GM21723 (cell line): ENCODE results near the gene ARHGAP23.
"Not testable (repeated sequence)": the region's sequence is repeated elsewhere in the genome, so short reads cannot be mapped to it uniquely, and the experiment has no call there.

Experiments used
- ATAC-seq: cut with Tn5 transposase; IDR thresholded peaks from one replicate; pipeline ENCODE4 v1.9.1; 2021; ENCODE audit warnings: mild to moderate bottlenecking, moderate library complexity; ENCODE audit not compliant: unreplicated experiment

ARHGAP23 gene

DNA sequence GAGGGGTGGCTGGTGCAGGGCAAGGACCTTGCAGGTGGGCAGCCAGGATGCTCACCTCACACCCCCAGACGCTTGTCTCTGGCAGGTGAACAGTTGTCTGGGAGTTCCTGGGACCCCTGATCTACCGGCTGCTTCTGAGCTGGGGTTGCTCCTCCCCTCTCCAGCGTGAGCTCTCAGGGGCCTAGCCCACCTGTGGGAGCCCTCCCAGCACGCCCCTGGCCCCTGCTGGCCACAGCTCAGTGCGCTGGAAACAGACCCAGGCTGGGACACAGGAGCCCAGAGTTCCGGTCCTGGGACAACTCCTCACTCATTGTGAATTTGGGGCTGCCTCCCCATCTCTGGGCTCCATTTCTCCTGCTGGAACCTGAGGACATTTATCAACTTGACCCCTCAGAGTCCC lies 30.3 kb downstream of the ARHGAP23 start:
- ATAC-seq = no peak

DNA sequence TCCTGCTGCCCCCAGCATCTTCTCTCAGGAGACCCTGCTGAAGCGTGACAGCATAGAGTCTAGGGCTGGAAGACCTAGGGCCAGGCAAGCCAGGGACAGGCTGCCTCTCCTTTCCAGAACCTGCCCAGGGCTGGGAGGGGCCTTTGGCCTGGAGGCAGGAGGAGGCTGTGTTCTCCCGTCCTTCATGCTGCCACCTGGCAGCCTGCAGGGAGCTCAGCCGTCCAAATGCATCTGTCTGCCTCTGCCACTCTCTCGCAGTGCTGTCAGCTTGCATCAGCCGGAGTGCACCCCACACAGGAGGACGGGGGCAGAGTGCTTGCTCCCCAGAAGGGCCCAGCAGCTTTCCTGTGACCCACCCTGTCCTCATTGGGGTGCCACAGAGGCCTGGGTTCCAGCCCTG lies 31.3 kb downstream of the ARHGAP23 start:
- ATAC-seq = no peak

DNA sequence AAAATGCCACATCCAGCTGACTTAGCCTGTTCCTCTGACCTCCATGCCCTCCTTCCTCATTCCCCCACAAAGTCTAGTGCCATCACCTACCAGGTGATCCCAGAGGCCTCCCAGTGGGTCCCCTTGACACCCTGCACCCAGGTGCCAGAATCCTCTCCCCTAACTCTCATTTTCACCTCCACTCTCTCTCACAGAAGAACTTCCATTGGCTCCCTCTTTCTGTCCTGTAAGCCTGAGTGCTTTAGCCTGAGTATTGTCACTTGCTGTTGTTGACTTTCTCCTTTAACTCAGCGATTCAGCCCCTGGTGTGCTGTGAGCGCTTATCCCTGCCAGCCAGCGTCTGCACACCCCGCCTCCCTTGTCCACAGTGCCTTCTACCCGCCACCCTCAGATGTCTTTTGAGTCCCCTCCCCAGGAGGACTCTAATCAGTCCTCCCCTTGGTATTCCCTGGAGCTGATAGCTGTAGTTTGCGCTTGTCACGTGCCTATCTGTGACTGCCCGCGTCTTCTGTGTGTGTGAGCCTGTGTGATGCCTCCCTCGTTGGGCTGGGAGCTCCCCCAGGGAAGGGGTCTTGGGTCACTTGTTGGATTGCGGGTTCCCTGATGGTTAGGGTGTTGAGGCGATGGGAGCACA lies 31.9 kb downstream of the ARHGAP23 start:
- no peak for ATAC-seq

DNA sequence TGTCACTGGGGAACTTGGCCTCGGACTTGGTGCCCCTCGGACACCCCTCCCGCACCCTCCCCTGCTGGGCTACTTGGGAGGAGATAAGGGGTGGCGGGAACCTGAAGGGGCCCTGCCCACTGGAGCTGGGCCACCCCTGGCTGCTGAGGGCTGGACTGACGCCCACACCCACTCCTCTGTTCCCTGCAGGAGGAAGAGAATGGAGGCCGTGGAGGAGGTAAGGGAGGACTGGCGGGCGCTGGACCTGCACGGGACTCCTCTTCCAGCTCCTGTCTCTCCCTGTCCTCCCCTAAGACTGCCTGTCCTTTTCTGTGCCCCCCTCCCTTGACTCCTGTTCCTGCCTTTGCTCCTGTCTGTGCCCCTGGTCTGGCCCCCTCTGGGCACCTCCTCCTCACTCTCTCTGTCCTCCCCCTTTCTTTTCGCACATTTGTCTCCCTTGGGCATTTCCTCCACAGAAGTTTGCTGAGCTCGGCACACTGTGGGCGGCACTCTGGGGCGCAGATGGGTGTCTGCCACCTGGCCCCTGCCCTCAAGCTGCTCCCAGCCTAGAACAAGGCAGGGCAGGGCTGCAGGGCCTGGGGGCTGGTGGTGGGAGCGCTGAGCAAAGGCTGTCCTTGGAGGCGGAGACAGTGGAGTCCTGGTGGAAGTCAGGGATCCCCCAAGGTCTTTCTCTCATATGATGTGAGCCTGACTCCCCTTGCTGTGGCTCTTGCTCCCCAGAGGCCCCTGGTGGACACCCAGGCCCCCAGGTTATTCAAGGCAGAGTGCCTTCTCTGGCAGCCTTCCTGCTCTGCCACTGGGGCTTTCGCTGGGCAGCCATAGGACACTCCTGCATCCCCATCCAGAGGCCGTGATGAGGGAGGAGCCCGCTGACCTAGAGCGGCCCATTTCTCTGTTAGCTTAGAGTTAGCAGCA lies 32.7 kb downstream of the ARHGAP23 start:
- ATAC-seq = no peak

DNA sequence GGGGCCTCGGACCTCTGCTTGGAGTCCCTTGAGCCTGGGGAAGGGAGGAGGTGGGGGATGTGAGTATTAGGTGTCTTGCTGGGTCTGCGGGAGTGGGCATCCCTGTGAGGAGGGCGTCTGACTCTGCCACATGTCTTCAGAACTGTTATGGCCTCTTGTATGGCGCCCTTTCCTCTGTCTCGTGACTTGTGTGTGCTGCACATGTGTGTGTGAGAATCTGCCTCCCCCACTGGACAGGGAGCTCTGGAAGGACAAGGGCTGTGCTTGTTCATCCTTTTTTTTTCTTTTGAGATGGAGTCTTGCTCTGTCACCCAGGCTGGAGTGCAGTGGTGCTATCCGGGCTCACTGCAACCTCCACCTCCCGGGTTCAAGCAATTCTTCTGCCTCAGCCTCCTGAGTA lies 33.4 kb downstream of the ARHGAP23 start:
- ATAC-seq = no peak

DNA sequence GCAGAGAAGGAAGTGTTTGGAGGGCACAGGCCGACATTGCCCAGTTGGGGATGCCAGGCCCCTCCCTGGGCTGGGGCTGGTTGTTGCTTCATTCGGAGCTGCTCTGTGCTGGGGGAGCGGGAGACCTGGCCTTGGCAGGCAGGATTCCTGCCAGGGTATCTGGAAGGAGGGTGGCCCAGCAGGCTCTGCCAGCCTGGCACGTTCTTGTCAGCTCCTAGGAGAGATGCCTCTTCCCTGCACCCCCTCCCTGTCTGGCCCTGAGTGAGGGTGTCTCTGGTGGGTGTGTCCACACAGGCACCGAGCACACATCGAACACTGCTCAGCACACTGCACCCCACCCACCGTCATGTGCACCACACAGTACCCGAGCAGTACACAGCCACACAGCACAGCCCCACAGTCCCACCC lies 35.2 kb downstream of the ARHGAP23 start:
- no peak for ATAC-seq

DNA sequence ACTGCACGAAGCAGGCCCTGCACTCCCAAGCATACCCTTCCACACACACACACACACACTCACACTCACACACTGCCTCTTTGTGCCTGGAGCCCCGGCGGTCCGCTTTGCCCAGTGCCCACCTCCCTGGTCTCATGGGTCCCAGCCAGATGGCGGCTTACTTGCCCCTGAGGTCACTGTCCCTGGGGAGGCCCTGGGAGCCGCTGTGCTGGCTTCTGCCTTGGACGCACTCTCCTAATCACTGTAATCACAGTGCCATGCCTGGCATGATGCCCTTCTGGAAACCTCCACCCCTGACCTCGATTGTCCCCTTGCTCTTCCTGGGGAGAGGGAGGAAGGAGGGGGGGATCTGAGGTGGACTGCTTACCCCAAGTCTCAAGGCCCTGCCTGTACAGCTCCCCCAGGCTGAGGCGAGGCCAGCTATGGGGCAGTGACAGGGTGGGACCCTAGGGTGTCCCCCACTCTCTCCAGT lies 36.0 kb downstream of the ARHGAP23 start:
- no peak for ATAC-seq

DNA sequence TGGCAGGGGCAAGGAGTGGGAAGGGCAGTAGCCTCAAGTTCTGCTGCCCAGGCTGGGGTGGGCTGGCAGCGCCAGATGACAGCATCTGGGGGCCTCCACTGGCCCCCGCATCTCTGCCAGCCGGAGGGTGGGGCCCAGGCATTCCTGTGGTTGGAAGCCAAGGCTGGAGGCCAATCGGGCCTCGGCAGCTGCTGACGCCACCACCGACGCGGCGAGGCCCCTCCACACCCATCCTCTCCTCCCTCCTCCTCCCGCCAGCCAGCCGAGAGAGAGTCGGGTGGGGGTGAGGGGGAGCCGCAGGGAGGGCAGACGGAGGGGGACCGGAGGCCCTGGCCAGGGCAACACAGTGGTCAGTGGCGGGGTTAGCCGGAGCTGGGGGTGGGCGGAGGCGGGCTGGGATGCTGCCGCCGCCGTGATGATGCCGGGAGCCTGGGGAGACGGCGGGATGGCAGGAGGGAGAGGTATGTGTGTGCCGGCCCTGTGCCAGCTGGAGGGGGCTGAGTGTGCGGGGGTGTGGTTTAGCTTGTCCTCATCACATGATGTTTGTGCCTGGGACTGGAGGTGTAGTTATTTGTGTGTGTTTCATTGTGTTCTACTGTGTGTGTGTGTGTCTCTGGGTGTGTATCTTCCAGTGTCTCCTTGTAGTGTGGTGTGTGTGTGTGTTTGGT lies 36.6 kb downstream of the ARHGAP23 start:
- ATAC-seq = no peak

DNA sequence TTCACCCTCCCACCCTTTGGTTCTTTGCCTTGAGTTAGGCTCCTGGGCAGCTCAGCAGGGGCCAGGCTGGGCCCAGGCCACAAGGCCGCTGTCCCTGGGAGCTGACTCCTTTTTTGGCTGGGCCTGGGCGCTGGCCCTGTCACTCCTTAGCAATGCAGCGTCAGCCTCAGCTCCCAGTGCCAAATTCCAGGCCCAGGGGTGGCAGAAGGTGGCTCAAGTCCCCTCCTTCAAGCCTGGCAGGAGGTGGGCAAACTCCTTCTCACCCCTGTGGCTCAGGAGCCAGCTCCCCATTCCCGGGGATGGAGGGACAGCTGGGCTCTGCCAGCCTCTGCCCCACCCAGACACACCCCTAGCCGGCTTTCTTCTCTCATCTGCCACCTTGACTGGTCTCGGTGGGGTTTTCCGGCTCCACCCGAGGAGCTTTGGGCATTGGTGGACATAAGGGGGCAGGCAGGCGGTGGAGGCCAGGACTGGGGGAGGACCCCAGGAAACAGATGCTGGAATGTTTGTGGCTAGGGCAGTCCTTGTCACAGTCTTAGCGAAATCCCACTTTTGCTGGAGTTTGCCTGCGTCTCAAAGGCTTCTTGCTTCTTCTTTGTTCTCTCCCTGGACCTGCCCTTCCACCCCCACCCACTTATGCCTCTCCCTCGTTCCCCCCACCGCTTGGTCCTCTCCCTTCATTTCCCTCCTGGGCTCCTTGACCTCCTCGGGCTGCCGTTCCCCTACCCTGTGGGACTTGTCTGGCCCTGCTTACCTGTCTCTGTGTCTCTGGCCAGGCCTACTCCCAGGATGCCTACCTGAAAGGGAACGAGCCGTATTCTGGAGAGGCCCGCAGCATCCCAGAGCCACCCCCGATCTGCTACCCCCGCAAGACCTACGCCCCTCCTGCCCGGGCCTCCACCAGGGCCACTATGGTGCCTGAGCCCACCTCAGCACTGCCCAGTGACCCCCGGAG lies 37.4 kb downstream of the ARHGAP23 start:
- no peak for ATAC-seq

DNA sequence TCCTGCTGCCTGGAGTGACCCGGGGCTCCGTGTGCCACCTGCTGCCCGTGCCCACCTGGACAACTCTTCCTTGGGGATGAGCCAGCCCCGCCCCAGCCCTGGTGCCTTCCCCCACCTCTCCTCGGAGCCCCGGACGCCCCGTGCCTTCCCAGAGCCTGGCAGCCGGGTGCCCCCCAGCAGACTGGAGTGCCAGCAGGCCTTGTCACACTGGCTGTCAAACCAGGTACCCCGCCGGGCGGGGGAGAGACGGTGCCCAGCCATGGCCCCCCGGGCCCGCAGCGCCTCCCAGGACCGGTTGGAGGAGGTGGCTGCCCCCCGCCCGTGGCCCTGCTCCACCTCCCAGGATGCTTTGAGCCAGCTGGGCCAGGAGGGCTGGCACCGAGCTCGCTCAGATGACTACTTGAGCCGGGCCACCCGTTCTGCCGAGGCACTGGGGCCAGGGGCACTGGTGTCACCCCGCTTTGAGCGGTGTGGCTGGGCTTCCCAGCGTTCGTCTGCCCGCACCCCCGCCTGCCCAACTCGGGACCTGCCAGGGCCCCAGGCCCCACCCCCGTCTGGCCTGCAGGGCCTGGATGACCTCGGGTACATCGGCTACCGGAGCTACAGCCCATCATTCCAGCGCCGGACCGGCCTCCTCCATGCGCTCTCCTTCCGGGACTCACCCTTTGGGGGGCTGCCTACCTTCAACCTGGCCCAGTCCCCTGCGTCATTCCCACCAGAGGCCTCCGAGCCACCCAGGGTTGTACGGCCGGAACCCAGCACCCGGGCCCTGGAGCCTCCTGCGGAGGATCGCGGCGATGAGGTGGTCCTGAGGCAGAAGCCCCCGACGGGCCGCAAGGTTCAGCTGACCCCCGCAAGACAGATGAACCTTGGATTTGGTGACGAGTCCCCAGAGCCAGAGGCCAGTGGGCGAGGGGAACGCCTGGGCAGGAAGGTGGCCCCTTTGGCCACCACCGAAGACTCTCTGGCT lies 38.4 kb downstream of the ARHGAP23 start:
- ATAC-seq = no peak

DNA sequence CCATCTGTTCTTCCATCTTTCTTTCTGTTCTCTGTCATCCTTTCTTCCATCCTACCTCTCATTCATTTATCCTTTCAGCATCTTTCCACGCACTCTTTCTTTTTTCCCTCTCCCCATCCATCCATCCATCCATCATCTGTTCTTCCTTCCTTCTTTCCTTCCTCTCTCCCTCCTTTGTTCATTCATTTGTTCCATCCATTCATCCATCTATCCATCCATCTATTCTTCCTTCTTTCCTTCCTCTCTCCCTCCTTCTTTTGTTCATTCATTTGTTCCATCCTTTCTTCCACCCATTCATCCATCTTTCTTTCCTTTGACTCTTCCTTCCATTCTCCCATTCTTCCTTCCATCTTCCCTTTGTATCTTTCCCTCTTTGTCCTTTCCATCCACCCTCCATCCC lies 39.2 kb downstream of the ARHGAP23 start:
- no peak for ATAC-seq

DNA sequence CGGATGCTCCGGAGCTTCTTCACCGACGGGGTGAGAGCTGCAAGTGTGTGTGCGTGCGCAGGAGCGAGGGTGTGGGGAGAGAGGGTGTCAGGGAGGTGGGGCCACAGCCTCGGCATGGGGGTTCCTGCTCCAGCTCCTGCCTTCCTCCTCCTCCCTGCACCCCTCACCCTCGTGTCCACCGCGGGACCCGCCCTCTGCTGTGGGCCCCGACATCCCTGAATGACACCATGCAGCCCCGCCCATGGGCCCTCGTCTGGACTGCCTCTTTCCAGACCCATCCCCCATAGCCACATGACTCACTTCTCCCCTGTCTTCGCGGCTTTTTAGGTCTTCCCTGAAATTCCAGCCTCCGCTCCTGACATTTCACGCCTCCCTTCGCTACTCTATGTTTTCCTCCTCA lies 41.6 kb downstream of the ARHGAP23 start:
- no peak for ATAC-seq

DNA sequence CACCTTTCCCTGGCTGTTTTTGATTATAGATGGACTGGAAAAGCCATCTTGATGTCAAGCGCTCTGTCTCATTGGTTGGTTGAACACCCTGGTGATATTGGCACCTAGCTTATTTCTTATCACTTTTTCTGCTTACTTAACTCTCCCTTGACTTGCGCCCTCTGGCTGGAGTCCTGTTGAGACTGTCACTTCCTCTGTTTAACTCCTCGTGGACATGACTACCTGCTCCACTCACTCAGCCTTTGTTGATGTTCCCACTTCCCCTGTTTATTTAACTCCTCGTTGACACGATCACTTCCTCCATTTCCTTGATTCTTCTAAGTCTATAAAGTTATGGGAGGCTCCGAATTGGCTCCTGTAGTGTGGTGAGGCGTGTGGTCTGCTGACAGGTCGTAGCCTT lies 43.0 kb downstream of the ARHGAP23 start:
- not testable (repeated sequence) for ATAC-seq

DNA sequence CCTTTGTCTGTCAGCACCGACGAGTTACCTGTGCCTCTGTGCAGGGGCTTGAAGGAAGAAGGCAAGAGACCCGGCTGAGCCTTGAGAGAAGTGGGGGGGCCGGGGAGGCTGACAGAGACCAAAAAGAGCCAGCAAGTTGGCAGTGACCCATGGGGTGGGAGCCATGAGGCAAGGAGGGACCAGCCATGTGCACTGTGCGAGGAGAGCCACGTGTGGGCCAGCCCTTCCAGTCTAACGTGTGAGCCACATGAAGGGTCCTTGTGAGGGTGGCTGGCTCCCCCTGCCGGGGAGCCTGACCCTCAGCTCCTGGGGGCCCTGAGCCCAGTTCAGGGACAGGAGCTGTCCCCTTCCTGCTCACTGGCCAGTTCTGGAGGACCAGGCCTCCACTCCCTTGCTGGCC lies 46.4 kb downstream of the ARHGAP23 start:
- not testable (repeated sequence) for ATAC-seq

DNA sequence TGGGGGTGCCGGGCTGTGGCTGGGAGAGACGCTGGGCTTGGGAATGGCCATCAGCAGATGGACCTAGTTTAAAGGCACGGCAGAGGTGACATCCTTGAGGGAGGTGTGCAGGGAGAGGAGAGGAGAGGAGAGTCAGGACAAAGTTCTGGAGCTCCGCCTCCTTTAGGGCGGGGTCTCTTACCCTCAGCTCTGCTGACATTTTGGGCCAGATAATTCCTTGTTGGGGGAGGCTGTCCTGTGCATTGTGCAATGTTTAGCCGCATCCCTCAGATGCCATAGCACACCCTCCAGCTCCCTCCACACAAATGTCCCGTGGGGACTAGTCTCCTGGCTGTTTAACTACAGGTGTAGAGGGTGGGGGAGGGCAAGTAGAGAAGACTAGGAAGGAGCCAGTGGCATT lies 48.3 kb downstream of the ARHGAP23 start:
- ATAC-seq = no peak

DNA sequence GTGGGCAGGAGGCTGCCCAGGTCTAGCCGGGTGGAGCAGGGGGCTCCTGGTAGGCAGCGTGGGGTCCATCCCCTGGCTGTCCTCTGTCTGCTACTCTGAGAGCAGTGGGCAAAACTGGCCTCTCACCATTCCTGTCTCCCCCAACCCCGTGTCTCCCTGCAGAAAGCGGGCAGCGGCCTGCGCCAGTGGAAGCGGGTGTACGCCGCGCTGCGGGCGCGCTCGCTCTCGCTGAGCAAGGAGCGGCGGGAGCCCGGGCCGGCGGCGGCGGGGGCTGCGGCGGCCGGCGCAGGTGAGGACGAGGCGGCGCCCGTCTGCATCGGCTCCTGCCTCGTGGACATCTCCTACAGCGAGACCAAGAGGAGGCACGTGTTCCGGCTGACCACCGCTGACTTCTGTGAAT lies 49.2 kb downstream of the ARHGAP23 start:
- ATAC-seq = not testable (repeated sequence)

DNA sequence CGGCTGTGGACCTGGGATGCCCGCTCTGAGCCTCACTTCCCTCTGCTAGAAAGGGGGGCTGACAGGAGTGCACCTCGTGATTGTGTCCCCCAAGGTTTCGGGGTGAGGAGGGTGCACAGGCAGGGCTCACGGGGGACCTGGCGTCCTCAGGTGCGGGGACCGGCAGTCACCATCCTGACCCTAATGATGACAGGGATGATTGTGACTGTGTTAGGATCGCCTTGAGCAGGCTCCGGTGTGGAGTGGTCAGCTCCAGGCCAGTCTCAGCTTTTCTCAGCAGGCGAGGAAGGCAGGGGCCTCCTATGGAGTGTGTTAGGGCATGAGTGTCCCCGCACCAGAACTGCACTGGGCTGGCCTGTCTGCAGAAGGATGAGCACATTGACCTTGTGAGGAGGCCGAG lies 49.7 kb downstream of the ARHGAP23 start:
- not testable (repeated sequence) for ATAC-seq

DNA sequence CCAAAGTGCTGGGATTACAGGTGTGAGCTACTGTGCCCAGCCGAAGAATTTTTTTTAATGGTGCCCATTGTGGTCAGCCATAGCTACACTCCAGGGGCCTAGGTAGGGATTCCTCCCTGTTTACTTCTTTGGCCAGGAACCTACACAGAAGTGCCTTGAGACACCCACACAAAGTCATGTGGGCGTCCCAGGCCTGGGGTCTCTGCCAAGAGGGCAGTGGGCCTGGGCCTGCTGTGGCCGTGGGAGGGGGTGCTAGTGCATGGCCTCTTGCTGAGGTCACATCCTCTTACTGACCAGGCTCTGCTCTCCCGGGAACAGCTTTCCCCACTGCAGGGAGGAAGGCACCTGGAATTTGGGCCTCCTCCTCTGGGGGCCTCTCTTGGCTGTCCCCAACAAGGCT lies 50.4 kb downstream of the ARHGAP23 start:
- ATAC-seq = not testable (repeated sequence)

DNA sequence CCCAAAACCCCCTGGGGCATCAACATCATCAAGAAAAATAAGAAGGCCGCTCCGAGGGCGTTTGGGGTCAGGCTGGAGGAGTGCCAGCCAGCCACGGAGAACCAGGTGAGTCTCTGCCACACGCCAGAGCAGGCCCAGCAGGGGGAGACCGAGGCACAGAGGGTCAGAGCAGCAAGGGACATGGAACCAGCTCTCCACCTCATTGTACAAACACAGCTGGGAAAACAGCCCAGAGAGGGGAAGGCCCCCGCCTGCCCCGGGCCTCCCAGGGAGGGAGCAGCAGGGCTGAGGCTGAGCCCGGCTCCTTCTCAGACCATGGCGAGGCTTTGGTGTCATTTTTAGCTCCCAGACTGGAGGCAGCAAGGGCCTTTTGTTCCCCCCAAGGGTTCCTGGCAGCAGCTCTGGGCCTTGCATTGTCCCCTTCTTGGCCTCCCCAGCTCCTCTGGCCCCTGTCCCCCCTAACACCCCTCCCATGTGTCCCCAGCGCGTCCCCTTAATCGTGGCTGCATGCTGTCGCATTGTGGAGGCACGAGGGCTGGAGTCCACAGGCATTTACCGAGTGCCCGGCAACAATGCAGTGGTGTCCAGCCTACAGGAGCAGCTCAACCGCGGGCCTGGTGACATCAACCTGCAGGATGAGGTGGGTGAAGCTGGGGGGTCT lies 53.9 kb downstream of the ARHGAP23 start:
- ATAC-seq = not testable (repeated sequence)
